Smooth muscle cell (in vitro differentiated cells): Measurements from ENCODE around the gene ADGRG6. TPM values are rescaled to one million over a fixed set of nuclear protein-coding genes. Genes with fewer than 3 reads are reported as not detected.

Experiments
- DNase-seq: peaks from one replicate; lab custom pipeline; 2025; ENCODE audit not compliant: unreplicated experiment; lab: John Stamatoyannopoulos, UW
- H2AFZ ChIP-seq: fragments of 200-600 bp; sonication (generic); 2 replicates; pipeline ENCODE4 v1.6.0; 2016; ENCODE audit warnings: antibody characterized with exemption, low read depth, mild to moderate bottlenecking
- H3F3A ChIP-seq: fragments of 200-600 bp; sonication (generic); 2 replicates; pipeline ENCODE4 v1.6.0; 2017; ENCODE audit warnings: antibody characterized with exemption, low read depth
- H3K27ac ChIP-seq: fragments of 200-600 bp; sonication (generic); 2 replicates; pipeline ENCODE4 v1.5.1; 2016; ENCODE audit warnings: low read depth, mild to moderate bottlenecking
- H3K27me3 ChIP-seq: fragments of 200-600 bp; sonication (generic); 2 replicates; pipeline ENCODE4 v1.6.1; 2016; ENCODE audit warnings: low read depth, mild to moderate bottlenecking
- H3K36me3 ChIP-seq: fragments of 200-600 bp; sonication (generic); 2 replicates; pipeline ENCODE4 v1.5.1; 2016; ENCODE audit warnings: low read depth
- H3K4me1 ChIP-seq: fragments of 200-600 bp; sonication (generic); 2 replicates; pipeline ENCODE4 v1.5.1; 2016; ENCODE audit warnings: low read depth
- H3K4me2 ChIP-seq: fragments of 200-600 bp; sonication (generic); 2 replicates; pipeline ENCODE4 v1.6.0; 2016; ENCODE audit warnings: mild to moderate bottlenecking
- H3K4me3 ChIP-seq: fragments of 200-600 bp; sonication (generic); 2 replicates; pipeline ENCODE4 v1.5.1; 2016; ENCODE audit warnings: mild to moderate bottlenecking
- H3K79me2 ChIP-seq: fragments of 200-600 bp; sonication (generic); 2 replicates; pipeline ENCODE4 v1.6.0; 2016; ENCODE audit warnings: low read depth, mild to moderate bottlenecking
- H3K9ac ChIP-seq: fragments of 200-600 bp; sonication (generic); 2 replicates; pipeline ENCODE4 v1.6.0; 2016; ENCODE audit warnings: low read depth
- H3K9me3 ChIP-seq: fragments of 200-600 bp; sonication (generic); replicated peaks from 2 replicates; pipeline ENCODE4 v1.5.1; 2016; ENCODE audit warnings: low read depth
- H4K20me1 ChIP-seq: fragments of 200-600 bp; sonication (generic); 2 replicates; pipeline ENCODE4 v1.6.0; 2016; ENCODE audit warnings: low read depth
- CTCF ChIP-seq: fragments of 200-600 bp; sonication (generic); IDR thresholded peaks from 2 replicates; pipeline ENCODE4 v1.5.1; 2017; ENCODE audit warnings: borderline replicate concordance, mild to moderate bottlenecking, antibody characterized with exemption; ENCODE audit not compliant: insufficient read depth, poor library complexity, severe bottlenecking
- WGBS: methylation state at CpG from one replicate; pipeline ENCODE4 v1.1.7; 2016; ENCODE audit warnings: low lambda C conversion rate; 5-methylcytosine and 5-hydroxymethylcytosine counted together
- polyA plus RNA-seq: library from polyadenylated mRNA; unstranded; fragments of >200 nt; fragmentation: Nextera tagmentation; extraction: Ambion mirVana; gene quantifications from 2 replicates; pipeline ENCODE4 v1.2.1, GENCODE V29; 2016
- total RNA-seq: library from RNA; depleted of rRNA; stranded (reverse); fragments of >200 nt; gene quantifications from 2 replicates; pipeline ENCODE4 v1.2.3, GENCODE V29; 2014

Gene ADGRG6
- total and polyA plus RNA-seq, 2 experiments from 2014 or later = 0.77 to 14.2 TPM

DNA sequence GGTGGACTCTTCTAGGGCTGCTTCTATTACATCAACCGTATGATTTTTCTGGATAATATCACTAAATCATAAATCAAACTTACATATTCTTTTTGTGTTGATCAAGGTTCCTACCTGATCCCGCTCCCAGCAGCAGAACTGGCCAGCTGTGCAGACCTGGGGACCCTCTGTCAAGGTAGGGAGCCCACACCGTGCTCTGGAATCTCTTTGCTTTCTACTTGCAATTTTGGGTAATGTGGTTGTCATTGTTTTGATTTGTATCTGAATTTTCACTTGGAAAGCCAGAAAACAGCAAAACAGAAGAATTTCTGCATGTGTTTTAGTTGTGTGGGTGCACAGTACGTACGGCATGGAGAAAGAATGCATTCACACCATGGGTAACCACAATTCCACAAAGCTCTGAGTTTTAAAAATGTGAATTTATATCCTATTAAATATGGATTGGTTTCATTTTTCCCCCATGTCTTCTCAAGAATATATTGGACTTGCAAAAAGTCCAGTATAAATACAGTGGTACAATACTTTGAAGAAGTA lies 80.1 kb downstream of the ADGRG6 start:
- H3K27ac ChIP-seq = peak overlapping the region; percentile 10
- no peak overlapping the region for H3K9ac ChIP-seq
- no peaks in the 10 kb centered on the region for H3K9me3 ChIP-seq
- H2AFZ ChIP-seq = peak overlapping the region; percentile 0
- no peak for TF ChIP-seq CTCF
- no peak overlapping the region for H3K4me3 ChIP-seq
- H3K79me2 ChIP-seq = no peaks in the 10 kb centered on the region
- H4K20me1 ChIP-seq = no peaks in the 10 kb centered on the region
- no peaks in the 10 kb centered on the region for H3K27me3 ChIP-seq
- H3K4me1 ChIP-seq = peaks cover 10% of the 10 kb centered on the region
- H3F3A ChIP-seq = peaks cover 7% of the 10 kb centered on the region
- DNase-seq = no peak
- 69% methylated on average over 5 of the region's 5 CpGs for WGBS
- no peak overlapping the region for H3K4me2 ChIP-seq
- no peaks in the 10 kb centered on the region for H3K36me3 ChIP-seq

DNA sequence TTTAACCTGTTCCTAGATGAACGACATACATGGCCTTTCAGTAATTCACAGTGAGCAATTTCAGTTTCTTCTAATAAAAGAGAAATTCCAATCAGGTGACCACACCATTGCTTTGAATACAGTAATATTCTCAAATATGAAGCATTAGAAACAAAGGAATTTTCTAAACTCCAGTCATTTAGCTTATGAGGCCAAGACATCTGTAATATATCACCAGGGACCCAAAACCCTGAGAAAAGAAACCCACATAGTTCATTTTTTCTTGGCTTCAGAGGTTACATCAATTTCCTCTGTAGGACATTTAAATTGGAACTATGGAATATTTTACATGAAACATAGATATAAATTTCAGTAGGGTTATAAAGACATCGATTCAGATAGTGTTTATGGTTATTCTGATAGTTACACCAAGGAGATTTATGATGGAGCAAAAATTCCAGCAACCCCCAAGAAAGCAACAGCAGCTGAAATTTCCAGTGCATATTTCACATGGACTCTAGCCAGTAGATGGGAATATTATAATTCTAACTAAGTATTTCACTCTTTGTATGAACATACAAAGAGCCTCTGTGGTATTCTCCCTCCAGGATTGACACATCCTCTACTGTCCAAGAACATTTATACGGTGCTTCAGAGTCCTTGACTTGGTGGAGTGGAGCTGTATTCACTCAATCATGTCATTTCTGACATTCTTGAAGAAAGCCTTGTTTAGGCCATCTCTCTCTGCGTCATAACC lies 82.9 kb downstream of the ADGRG6 start:
- Histone ChIP-seq H3K9ac (no peak overlapping the region), H3K4me2 (no peak overlapping the region)

GRCh38 chr6:142385352-142385751 lies 83.5 kb downstream of the ADGRG6 start:
- no peaks in the 10 kb centered on the region for H3K4me1 ChIP-seq
- no peaks in the 10 kb centered on the region for H3K9me3 ChIP-seq
- DNase-seq = no peak
- no peaks in the 10 kb centered on the region for H3K36me3 ChIP-seq
- no peak overlapping the region for H3K9ac ChIP-seq
- H3K4me2 ChIP-seq = no peak overlapping the region
- H3K4me3 ChIP-seq = no peak overlapping the region
- TF ChIP-seq CTCF = no peak
- H3K79me2 ChIP-seq = no peaks in the 10 kb centered on the region
- no peak overlapping the region for H3K27ac ChIP-seq
- H3F3A ChIP-seq = no peaks in the 10 kb centered on the region
- no peaks in the 10 kb centered on the region for H3K27me3 ChIP-seq
- 96% methylated on average over 2 of the region's 2 CpGs for WGBS
- H4K20me1 ChIP-seq = no peaks in the 10 kb centered on the region
- H2AFZ ChIP-seq = no peak overlapping the region

More for the DNA sequence above, 82.9 kb downstream of the ADGRG6 start:
- WGBS = 75% methylated on average over 4 of the region's 4 CpGs
- Histone ChIP-seq H3K27me3 (no peaks in the 10 kb centered on the region), H4K20me1 (no peaks in the 10 kb centered on the region), H2AFZ (no peak overlapping the region), H3K36me3 (no peaks in the 10 kb centered on the region), H3F3A (no peaks in the 10 kb centered on the region), H3K27ac (peak overlapping the region; percentile 18), H3K9me3 (no peaks in the 10 kb centered on the region), H3K4me1 (no peaks in the 10 kb centered on the region), H3K79me2 (no peaks in the 10 kb centered on the region), H3K4me3 (no peak overlapping the region)
- TF ChIP-seq CTCF = no peak
- no peak for DNase-seq

DNA sequence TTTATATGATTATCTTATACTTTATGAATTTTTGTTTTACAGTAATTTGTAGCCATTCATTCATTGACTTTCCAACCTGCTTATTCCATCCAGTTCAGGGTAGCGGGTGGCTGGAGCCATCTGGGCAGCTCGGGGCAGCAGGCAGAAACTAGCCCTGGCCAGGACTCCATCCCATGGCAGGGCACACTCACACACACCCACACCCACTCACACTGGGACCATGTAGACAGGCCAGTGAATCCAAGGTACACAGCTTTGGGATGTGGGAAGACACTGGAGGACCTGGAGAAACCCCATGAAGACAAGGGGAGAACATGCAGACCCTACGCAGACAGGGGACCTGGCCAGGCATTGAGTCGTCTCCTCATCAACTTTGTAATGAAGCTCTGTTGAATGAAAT lies 84.8 kb downstream of the ADGRG6 start:
- no peak for TF ChIP-seq CTCF
- Histone ChIP-seq H3K9ac (no peak overlapping the region), H3K4me2 (no peak overlapping the region), H3F3A (no peaks in the 10 kb centered on the region), H3K27me3 (no peaks in the 10 kb centered on the region), H4K20me1 (no peaks in the 10 kb centered on the region), H3K9me3 (no peaks in the 10 kb centered on the region), H3K79me2 (no peaks in the 10 kb centered on the region), H3K4me3 (no peak overlapping the region), H2AFZ (no peak overlapping the region), H3K27ac (no peak overlapping the region), H3K4me1 (no peaks in the 10 kb centered on the region), H3K36me3 (no peaks in the 10 kb centered on the region)
- 93% methylated on average over 4 of the region's 4 CpGs for WGBS
- no peak for DNase-seq
